Measurements from ENCODE around the gene CCL4.

The CCL4 gene

DNA sequence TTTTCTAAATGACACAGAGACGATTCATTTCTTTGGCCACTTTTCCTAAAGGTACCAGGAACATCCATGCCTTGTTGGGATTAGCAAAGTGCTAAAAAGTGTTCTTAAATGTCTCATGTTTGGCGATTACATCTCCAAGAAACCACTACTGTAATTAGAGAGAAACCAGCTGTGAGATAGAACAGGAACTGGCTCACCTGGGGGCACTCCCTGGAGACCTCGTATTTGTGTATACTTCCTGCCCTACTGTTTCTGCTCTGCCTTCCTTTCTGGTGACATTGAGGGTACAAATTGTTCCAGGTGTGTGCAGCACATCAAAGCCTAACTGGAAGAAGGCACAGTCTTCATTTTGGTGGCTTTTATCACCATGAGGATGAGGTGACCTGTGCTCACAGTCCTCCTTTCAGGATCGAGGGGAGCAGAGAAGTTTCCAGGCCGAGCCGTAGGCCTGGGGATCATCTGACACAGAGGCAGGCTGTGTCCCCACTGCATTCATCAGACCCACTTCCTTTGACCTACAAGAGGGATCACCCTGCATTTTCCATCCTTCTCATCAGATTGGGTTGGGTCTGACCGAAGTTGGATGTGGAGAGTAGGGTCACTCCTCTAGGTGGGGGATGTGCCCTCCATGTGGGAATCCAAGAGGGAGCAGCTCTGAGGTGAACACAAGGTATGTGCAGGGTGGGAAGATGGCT, 23.7 kb downstream of the CCL4 start:
- DNase-seq (ENCODE audit: low spot score) = peak; percentile 27
- in situ Hi-C loops (cut with MboI; ENCODE audit: low pct_unique_long_range_greater_than_20kb, low sequenced_read_pairs, unreplicated experiment) = no loop called here
- TF ChIP-seq CTCF (IDR thresholded peaks at IDR 0.05; ENCODE audit: extremely low read depth, insufficient read depth, missing control alignments) = no peak

- TF ChIP-seq CTCF (IDR thresholded peaks at IDR 0.05; ENCODE audit: extremely low read depth, insufficient read depth, missing control alignments) = no peak
- in situ Hi-C loops (cut with MboI; ENCODE audit: low pct_unique_long_range_greater_than_20kb, low sequenced_read_pairs, unreplicated experiment) = no loop called here
- no peak for DNase-seq (ENCODE audit: low spot score)
These were observed 24.3 kb downstream of the CCL4 start for GRCh38 chr17:36127911-36128310.

- in situ Hi-C loops (cut with MboI; ENCODE audit: low pct_unique_long_range_greater_than_20kb, low sequenced_read_pairs, unreplicated experiment) = no loop called here
- TF ChIP-seq CTCF (IDR thresholded peaks at IDR 0.05; ENCODE audit: extremely low read depth, insufficient read depth, missing control alignments) = no peak
- DNase-seq (ENCODE audit: low spot score) = no peak
These were observed 24.9 kb downstream of the CCL4 start for GRCh38 chr17:36128411-36128978.

- DNase-seq (ENCODE audit: low spot score) = no peak
- in situ Hi-C loops (cut with MboI; ENCODE audit: low pct_unique_long_range_greater_than_20kb, low sequenced_read_pairs, unreplicated experiment) = no loop called here
- no peak for TF ChIP-seq CTCF (IDR thresholded peaks at IDR 0.05; ENCODE audit: extremely low read depth, insufficient read depth, missing control alignments)
These were observed 26.0 kb downstream of the CCL4 start for GRCh38 chr17:36129616-36130015.

GRCh38 chr17:36130346-36130745, 26.7 kb downstream of the CCL4 start:
- no peak for DNase-seq (ENCODE audit: low spot score)
- TF ChIP-seq CTCF (IDR thresholded peaks at IDR 0.05; ENCODE audit: extremely low read depth, insufficient read depth, missing control alignments) = no peak
- in situ Hi-C loops (cut with MboI; ENCODE audit: low pct_unique_long_range_greater_than_20kb, low sequenced_read_pairs, unreplicated experiment) = no loop called here

- in situ Hi-C loops (cut with MboI; ENCODE audit: low pct_unique_long_range_greater_than_20kb, low sequenced_read_pairs, unreplicated experiment) = no loop called here
- TF ChIP-seq CTCF (IDR thresholded peaks at IDR 0.05; ENCODE audit: extremely low read depth, insufficient read depth, missing control alignments) = no peak
- DNase-seq (ENCODE audit: low spot score) = no peak
These were observed 27.8 kb downstream of the CCL4 start for GRCh38 chr17:36131421-36131820.
